ENCODE measurements around the gene XPC. TPM values are rescaled to one million over a fixed set of nuclear protein-coding genes. Genes with fewer than 3 reads are reported as not detected.

Gene XPC
- total RNA-seq, 1 experiment from 2014 or later: 24.3 TPM

- no TSS peak for BruUV-seq (replicated peaks)
- H3K36me3 Mint-ChIP-seq (ENCODE audit: insufficient read depth, unreplicated experiment): no peaks in the 10 kb centered on the region
- CTCF ChIA-PET: interaction anchor here (1.4 kb wide), 1 partner anchor 11 kb away, joined by 5 read pairs; no protein-coding TSS in a partner anchor
- intact Hi-C loops (cut with micrococcal nuclease; ENCODE audit: unreplicated experiment): no loop called here
- H3K9me3 Mint-ChIP-seq (ENCODE audit: low read depth, unreplicated experiment): no peaks in the 10 kb centered on the region
- H3K4me1 Mint-ChIP-seq (ENCODE audit: low read depth, unreplicated experiment): peaks cover 20% of the 10 kb centered on the region
- H3K27ac Mint-ChIP-seq (ENCODE audit: unreplicated experiment): no peak overlapping the region
- H3K27me3 Mint-ChIP-seq (ENCODE audit: unreplicated experiment): no peaks in the 10 kb centered on the region
- no peak overlapping the region for H3K4me3 Mint-ChIP-seq (ENCODE audit: low read depth, unreplicated experiment)
- no peak for DNase-seq
- TF ChIP-seq CTCF (IDR thresholded peaks at IDR 0.05; ENCODE audit: unreplicated experiment): no peak
Measured at GRCh38 chr3:14214764-14215163, 36.4 kb upstream of the XPC start.

GRCh38 chr3:14213066-14213774, 34.8 kb upstream of the XPC start:
- CTCF ChIA-PET: interaction anchor here (1.7 kb wide), 1 partner anchor 10 kb away, joined by 7 read pairs; no protein-coding TSS in a partner anchor
- Mint-ChIP-seq H3K4me1 (ENCODE audit: low read depth, unreplicated experiment) (peaks cover 34% of the 10 kb centered on the region), H3K36me3 (ENCODE audit: insufficient read depth, unreplicated experiment) (no peaks in the 10 kb centered on the region), H3K9me3 (ENCODE audit: low read depth, unreplicated experiment) (no peaks in the 10 kb centered on the region), H3K27me3 (ENCODE audit: unreplicated experiment) (no peaks in the 10 kb centered on the region), H3K27ac (ENCODE audit: unreplicated experiment) (no peak overlapping the region), H3K4me3 (ENCODE audit: low read depth, unreplicated experiment) (no peak overlapping the region)
- TF ChIP-seq CTCF (IDR thresholded peaks at IDR 0.05; ENCODE audit: unreplicated experiment): no peak
- BruUV-seq (replicated peaks): no TSS peak
- no peak for DNase-seq
- intact Hi-C loops (cut with micrococcal nuclease; ENCODE audit: unreplicated experiment): no loop called here

GRCh38 chr3:14212032-14212431, 33.6 kb upstream of the XPC start:
- DNase-seq: no peak
- no peaks in the 10 kb centered on the region for H3K27me3 Mint-ChIP-seq (ENCODE audit: unreplicated experiment)
- no TSS peak for BruUV-seq (replicated peaks)
- no peak overlapping the region for H3K4me3 Mint-ChIP-seq (ENCODE audit: low read depth, unreplicated experiment)
- H3K4me1 Mint-ChIP-seq (ENCODE audit: low read depth, unreplicated experiment): peaks cover 34% of the 10 kb centered on the region
- H3K9me3 Mint-ChIP-seq (ENCODE audit: low read depth, unreplicated experiment): no peaks in the 10 kb centered on the region
- no peaks in the 10 kb centered on the region for H3K36me3 Mint-ChIP-seq (ENCODE audit: insufficient read depth, unreplicated experiment)
- no peak for TF ChIP-seq CTCF (IDR thresholded peaks at IDR 0.05; ENCODE audit: unreplicated experiment)
- no peak overlapping the region for H3K27ac Mint-ChIP-seq (ENCODE audit: unreplicated experiment)
- CTCF ChIA-PET: interaction anchor here (1.7 kb wide), 1 partner anchor 9 kb away, joined by 7 read pairs; no protein-coding TSS in a partner anchor
- intact Hi-C loops (cut with micrococcal nuclease; ENCODE audit: unreplicated experiment): no loop called here

GRCh38 chr3:14211621-14212020, 33.2 kb upstream of the XPC start:
- CTCF ChIA-PET: interaction anchor here (1.7 kb wide), 1 partner anchor 8 kb away, joined by 7 read pairs; no protein-coding TSS in a partner anchor
- Mint-ChIP-seq H3K9me3 (ENCODE audit: low read depth, unreplicated experiment) (no peaks in the 10 kb centered on the region), H3K4me3 (ENCODE audit: low read depth, unreplicated experiment) (no peak overlapping the region), H3K36me3 (ENCODE audit: insufficient read depth, unreplicated experiment) (no peaks in the 10 kb centered on the region), H3K4me1 (ENCODE audit: low read depth, unreplicated experiment) (peaks cover 34% of the 10 kb centered on the region), H3K27me3 (ENCODE audit: unreplicated experiment) (no peaks in the 10 kb centered on the region), H3K27ac (ENCODE audit: unreplicated experiment) (no peak overlapping the region)
- DNase-seq: no peak
- TF ChIP-seq CTCF (IDR thresholded peaks at IDR 0.05; ENCODE audit: unreplicated experiment): no peak
- BruUV-seq (replicated peaks): no TSS peak
- intact Hi-C loops (cut with micrococcal nuclease; ENCODE audit: unreplicated experiment): no loop called here

All from Calu3 (cell line).